Thyroid gland (tissue), 4 donors: ENCODE results near the gene NHERF2.

Experiments
- CTCF ChIP-seq, 6 experiments: fragments of 200-600 bp in 3 of 6; fragments of 450-650 bp in 3 of 6; sonication (generic) in 3 of 6; IDR thresholded peaks; one replicate each; pipeline ENCODE4 v1.5.1; 2016 to 2019; ENCODE audit warnings: antibody characterized with exemption in 6 of 6, mild to moderate bottlenecking in 2 of 6, inconsistent platforms in 1 of 6, moderate library complexity in 1 of 6
- POLR2A ChIP-seq, 2 donors: fragments of 450-650 bp; IDR thresholded peaks; one replicate each; pipeline ENCODE4 v1.6.1; 2017; ENCODE audit warnings: antibody characterized with exemption in 2 of 2, mild to moderate bottlenecking in 2 of 2, moderate library complexity in 1 of 2

DNA sequence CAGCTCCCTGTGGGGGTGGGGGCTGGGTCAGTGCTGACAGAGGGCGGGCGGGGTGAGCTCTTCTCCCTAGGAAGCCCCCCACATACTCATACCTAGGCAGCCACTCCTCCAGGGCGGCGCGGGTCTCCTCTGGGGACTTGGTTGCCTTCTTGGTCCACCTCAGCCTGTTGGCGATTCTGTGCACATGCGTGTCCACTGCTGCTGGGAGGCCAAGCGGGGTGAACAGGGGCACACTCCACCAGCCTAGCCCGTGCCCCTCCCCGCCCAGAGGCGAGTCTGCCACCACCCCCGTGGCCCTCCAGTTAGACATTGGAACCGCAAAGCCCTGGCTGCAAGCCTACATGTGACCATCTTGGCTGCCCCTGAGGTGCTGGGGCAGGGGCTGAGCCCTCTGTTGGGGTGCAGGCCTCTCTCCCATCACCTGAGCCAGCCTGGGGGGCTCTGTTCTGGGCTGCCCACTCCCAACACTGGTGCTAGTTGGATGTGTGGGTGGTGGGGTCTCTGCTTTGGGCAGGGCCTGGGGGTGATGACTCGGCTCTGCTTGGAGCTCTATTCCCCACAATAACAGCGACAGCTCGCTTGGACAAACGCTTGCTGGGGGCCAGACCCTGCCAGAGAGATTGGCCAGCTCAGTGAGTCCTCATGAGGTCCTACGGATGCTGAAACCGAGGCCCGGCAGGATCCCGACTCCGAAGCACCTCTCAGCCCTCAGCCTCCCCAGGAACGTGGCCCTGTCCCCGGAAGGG, 13.5 kb downstream of the NHERF2 start:
- no peak for TF ChIP-seq POLR2A (IDR thresholded peaks at IDR 0.05)
- no peak for TF ChIP-seq CTCF (IDR thresholded peaks at IDR 0.05)
